GM18508 (cell line): Measurements from ENCODE around the gene ORM2.

ENCODE experiments used
- ATAC-seq: cut with Tn5 transposase; IDR thresholded peaks from one replicate; pipeline ENCODE4 v1.9.1; 2021; ENCODE audit warnings: moderate number of reproducible peaks; ENCODE audit not compliant: insufficient read depth, unreplicated experiment

The ORM2 gene

GRCh38 chr9:114367772-114368569 lies 38.3 kb downstream of the ORM2 start:
- no peak for ATAC-seq

GRCh38 chr9:114369216-114370130 lies 39.8 kb downstream of the ORM2 start:
- no peak for ATAC-seq

GRCh38 chr9:114370251-114370967 lies 40.7 kb downstream of the ORM2 start:
- no peak for ATAC-seq

GRCh38 chr9:114370968-114371320 lies 41.3 kb downstream of the ORM2 start:
- no peak for ATAC-seq

- ATAC-seq, result no peak
Measured at GRCh38 chr9:114371343-114371944, 41.8 kb downstream of the ORM2 start.

GRCh38 chr9:114371973-114372917 lies 42.6 kb downstream of the ORM2 start:
- no peak for ATAC-seq

- ATAC-seq, result peak; percentile 92
Measured at GRCh38 chr9:114372921-114373448, 43.3 kb downstream of the ORM2 start.

- no peak for ATAC-seq
Measured at GRCh38 chr9:114373960-114374730, 44.5 kb downstream of the ORM2 start.

GRCh38 chr9:114374936-114375335 lies 45.3 kb downstream of the ORM2 start:
- no peak for ATAC-seq

GRCh38 chr9:114375386-114376175 lies 45.9 kb downstream of the ORM2 start:
- no peak for ATAC-seq

GRCh38 chr9:114376586-114377445 lies 47.1 kb downstream of the ORM2 start:
- ATAC-seq, result no peak

- no peak for ATAC-seq
Measured at GRCh38 chr9:114378016-114378415, 48.3 kb downstream of the ORM2 start.

GRCh38 chr9:114378883-114379282 lies 49.2 kb downstream of the ORM2 start:
- ATAC-seq, result no peak
